SH-SY5Y (cell line): Measurements from ENCODE around the gene STAMBPL1.

ENCODE experiments used
- GATA2 ChIP-seq: IDR thresholded peaks from 2 replicates; pipeline ENCODE4 v1.6.1; 2011; ENCODE audit warnings: mild to moderate bottlenecking, low read depth, low read length
- GATA3 ChIP-seq: IDR thresholded peaks from 2 replicates; pipeline ENCODE4 v1.6.1; 2011; ENCODE audit warnings: low read depth, mild to moderate bottlenecking, low read length, moderate library complexity

The STAMBPL1 gene

GRCh38 chr10:88880282-88881076, 434 bp downstream of the STAMBPL1 start:
- TF ChIP-seq GATA2 (no peak), GATA3 (no peak)

GRCh38 chr10:88881320-88881719, 1.3 kb downstream of the STAMBPL1 start:
- TF ChIP-seq GATA2 = no peak
- TF ChIP-seq GATA3 = no peak

GRCh38 chr10:88881922-88882645, 2.0 kb downstream of the STAMBPL1 start:
- TF ChIP-seq GATA2 = no peak
- no peak for TF ChIP-seq GATA3

GRCh38 chr10:88883448-88883809, 3.4 kb downstream of the STAMBPL1 start:
- TF ChIP-seq GATA2 (no peak), GATA3 (no peak)

GRCh38 chr10:88886557-88886956, 6.5 kb downstream of the STAMBPL1 start:
- no peak for TF ChIP-seq GATA2
- TF ChIP-seq GATA3 = no peak

GRCh38 chr10:88888810-88889445, 8.9 kb downstream of the STAMBPL1 start:
- no peak for TF ChIP-seq GATA3
- no peak for TF ChIP-seq GATA2

GRCh38 chr10:88889559-88890337, 9.7 kb downstream of the STAMBPL1 start:
- TF ChIP-seq GATA2 (no peak), GATA3 (no peak)

GRCh38 chr10:88890681-88891381, 10.8 kb downstream of the STAMBPL1 start:
- TF ChIP-seq GATA3 (no peak), GATA2 (no peak)

GRCh38 chr10:88892222-88892967, 12.3 kb downstream of the STAMBPL1 start:
- TF ChIP-seq GATA3 (no peak), GATA2 (no peak)

GRCh38 chr10:88893611-88894010, 13.6 kb downstream of the STAMBPL1 start:
- TF ChIP-seq GATA3 = no peak
- no peak for TF ChIP-seq GATA2

- TF ChIP-seq GATA3 (no peak), GATA2 (no peak)
These were observed 15.2 kb downstream of the STAMBPL1 start for GRCh38 chr10:88895250-88895649.

GRCh38 chr10:88896372-88896993, 16.4 kb downstream of the STAMBPL1 start:
- TF ChIP-seq GATA3 = no peak
